ENCODE measurements around the gene SLC35G2.
"Not testable (repeated sequence)": the region's sequence is repeated elsewhere in the genome, so short reads cannot be mapped to it uniquely, and the experiment has no call there.

The SLC35G2 gene

DNA sequence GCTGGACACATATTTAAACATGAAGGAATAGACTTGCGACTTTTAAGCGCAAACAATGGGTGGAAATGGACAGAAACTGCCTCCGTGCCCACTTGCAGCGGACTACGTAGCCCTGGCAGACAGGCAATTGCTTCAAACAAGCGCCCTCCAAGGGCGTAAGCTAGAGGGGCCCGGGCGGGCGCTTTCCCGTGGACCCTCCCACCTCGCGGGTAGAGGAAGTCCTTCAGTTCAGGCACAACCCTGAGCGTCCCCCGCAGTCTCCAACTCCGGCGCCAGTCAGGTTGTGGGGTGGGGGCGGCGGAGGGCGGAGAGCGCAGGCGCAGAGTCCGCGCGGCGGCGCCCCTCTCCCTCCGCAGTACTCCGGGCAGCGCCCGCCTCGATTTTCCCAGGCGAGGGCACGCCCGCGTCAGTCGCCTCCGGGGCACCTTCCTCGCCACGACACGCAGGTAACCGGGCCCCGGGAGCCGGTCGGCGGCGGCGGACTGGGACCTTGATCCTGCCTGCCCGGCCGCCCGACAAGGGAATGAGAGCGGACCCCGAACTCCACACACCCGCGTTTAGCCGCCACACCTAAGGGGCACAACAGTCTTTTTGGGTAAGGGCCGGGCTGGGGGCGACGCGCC, at the start of gene SLC35G2:
Gene SLC35G2 (plus strand): TSS at position 358 of the 623 bp plus-strand sequence. CDS start 35,335 bp downstream, outside the sequence.
- peak; percentile 15 to 24 for DNase-seq (ENCODE audit: low read depth in 2 of 2)

DNA sequence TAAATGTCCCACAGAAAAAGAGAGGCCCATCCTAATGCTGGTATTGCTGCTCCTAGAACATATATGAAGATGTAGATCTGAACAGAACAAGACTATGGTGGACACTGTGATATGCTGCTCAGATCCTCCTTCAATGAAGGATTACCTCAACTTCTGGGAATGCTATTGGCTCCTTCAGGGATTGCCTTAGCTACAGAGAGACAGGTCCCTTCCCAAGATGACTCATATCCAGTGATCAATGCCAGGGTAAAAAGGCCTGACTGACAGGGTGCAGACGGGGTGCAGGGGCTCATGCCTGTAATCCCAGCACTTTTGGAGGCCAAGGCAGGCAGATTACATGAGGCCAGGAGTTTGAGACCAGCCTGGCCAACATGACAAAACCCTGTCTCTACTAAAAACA, 46.2 kb upstream of the SLC35G2 start:
- no peak for DNase-seq (ENCODE audit: low read depth in 2 of 2)

DNA sequence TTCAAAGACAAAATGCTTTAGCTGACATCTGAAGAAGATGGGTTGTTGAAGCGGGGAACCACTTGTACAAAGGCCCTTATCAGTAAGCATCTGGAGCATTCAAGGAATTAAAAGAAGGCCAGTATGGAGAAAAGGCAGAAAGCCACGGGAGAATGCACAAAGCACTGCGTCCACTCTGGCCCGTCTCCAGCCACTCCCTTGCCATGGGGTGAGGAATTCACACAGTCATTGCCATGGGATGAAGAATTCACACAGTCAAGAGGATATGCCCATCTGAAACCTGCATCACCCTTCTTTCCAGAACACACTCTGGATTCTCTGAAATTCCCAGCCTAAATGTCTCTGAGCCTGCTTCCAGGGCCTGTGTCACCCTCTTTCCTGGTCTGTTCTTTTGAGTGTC, 40.1 kb upstream of the SLC35G2 start:
- no peak for DNase-seq (ENCODE audit: low read depth in 2 of 2)

DNA sequence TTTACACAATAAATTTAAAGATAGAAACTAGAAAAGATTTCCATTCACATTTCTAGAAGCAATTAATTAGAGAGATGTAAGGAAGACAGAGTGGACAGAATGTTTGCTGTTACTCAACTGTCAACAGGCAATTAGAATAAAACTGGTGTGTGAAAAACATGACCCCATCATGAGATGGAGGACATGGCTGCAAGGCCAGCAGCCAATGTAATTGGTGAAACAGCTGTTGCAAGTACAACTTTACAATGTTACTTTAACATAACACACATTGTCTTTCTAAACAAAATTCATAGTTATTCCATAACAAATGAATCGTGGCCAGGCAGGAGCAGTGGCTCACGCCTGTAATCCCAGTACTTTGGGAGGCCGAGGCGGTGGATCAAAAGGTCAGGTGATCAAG, 38.2 kb upstream of the SLC35G2 start:
- DNase-seq (ENCODE audit: low read depth in 2 of 2) = no peak

DNA sequence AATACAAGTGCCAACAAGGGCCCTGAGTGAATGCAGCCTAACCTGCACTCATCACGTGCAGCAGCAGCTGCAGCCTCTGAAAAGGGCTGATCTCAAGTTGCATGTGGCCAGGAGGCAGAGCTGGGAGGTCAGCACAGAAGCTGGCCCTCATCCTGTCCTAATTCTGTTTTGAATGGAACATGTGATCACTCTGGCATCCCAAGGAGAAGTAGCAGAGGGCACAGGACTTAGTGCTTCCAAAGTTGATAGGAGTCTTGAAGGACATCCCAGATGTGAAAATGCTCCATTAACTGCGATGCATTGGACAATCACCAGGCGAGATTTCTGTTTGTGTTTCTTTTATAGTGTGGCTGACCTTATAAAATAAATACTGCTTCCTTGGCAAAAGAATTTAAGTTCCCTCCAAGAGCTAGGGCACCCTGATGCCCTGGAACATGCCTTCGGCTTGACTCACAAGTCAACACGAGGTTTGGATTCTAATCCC, 35.2 kb upstream of the SLC35G2 start:
- DNase-seq (ENCODE audit: low read depth in 2 of 2) = no peak

DNA sequence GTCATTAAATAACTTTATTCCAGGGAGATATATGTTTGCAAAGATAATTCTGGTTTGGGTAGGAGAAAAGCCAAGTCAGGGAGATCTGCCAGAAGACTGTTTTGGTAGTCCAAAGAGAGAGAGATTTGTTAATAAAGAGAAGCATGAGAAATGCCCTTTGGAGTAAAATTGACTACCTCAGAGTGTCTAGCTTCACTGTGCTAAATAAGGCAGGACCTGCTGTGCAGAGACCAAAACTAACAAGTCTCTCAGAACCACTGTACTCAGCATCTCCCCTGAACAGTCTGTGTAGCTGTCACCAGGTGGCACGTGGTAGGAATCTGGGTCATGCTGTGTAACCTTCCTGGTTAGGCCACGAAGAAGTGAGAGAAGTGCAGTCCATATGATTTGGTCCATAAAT, 31.6 kb upstream of the SLC35G2 start:
- DNase-seq (ENCODE audit: low read depth in 2 of 2) = no peak

DNA sequence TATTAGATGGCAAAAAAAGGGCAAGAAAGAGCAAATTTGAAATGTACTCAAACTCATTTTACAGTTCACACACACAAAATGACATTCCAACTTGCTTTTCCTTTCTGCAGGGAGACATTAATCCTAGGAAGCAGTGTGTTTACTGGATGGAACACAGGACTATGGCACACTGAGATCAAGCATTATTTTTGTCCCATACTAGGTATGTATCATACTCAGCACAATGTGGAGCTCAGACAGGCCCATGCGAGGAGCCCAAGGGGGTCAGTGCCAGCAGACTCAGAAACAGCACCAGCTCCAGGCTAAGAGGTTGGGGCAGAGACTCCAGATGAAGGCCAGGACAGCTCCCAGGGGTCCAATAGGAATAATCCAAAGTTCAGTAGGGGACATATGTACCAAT, 30.8 kb upstream of the SLC35G2 start:
- no peak for DNase-seq (ENCODE audit: low read depth in 2 of 2)

DNA sequence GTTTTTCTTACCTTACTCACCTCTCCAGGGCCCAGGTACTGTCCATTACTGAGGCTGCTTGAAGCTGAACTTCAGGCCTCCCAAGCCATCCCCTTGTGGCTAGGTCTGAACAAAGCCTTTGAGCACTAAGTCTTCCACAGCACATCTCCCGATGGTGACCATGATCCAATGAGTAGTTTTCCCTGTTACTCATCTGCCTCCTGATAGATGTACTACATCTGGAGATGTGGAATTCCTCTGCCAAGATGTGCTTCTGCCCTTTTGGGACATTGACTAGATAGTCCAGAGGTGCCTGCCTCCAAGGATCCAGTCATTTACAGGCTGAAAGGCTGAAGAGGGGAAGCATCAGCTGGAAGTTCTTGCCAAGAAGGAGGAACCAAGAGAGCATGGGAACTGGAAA, 28.9 kb upstream of the SLC35G2 start:
- DNase-seq (ENCODE audit: low read depth in 2 of 2) = no peak

DNA sequence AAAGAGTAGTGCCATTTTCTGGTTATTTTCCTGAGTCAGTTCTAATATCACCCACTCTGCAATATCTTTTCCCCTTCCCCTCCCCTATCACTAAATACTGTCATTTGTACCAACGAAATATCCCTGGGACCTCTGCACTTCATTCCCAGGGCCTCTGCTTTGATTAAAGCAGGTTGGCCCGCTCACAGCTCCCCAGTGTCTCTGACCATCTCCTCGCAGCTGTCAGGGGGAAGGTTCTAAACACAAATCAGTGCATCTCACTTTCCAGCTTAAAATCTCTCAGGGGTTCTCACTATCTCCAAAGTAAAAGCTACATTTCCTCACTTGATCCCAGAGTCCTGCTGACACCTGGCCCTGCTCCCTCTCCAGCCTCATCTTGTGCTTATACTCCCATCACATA, 28.1 kb upstream of the SLC35G2 start:
- no peak for DNase-seq (ENCODE audit: low read depth in 2 of 2)

DNA sequence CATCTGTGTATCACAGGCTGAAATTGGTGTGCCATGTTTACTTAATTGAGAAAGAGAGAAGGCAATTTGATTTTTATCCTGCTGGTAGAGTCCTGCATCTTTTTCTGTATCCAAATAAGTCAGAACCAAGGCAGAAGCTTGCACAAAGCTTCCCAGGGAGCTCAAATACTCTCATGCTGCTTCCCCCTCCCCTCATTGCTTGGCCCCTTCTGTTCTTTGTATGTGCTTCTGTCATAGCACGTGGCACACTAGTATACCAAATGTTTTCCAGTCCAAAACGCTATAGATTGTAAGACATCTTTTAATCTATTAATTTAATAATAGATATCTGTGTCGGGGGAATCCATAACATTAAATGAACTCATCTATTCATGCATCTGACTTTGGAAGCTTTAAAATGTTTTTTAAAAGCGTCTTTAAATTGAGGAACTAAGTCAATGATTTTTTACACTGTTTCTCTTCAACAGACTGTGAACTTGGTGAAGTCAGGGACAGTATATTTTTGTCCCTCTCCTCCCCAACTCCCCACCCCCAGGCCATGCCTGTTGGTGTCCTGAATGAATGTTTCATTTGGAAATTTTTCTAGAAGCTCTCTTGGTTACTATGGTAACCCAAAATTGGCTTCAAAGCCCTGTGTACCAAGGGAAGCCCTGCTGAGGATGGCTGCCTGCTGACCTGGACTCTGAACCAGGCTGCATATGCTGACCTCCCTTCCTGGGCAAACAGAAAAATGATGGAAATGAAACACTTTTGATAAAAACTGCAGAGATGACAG, 26.2 kb upstream of the SLC35G2 start:
- DNase-seq (ENCODE audit: low read depth in 2 of 2) = no peak

DNA sequence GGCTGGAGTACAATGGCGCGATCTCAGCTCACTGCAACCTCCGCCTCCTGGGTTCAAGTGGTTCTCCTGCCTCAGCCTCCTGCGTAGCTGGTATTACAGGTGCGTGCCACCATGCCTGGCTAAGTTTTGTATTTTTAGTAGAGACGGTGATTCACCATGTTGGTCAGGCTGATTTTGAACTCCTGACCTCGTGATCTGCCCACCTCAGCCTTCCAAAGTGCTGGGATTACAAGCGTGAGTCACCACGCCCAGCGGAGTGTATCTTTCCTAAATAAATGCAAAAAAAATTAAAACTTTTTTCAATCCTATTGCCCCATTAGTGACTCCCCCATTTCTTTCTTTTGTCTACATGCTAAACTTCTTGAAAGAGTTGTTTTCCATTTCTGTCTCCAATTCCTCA, 17.8 kb upstream of the SLC35G2 start:
- DNase-seq (ENCODE audit: low read depth in 2 of 2) = not testable (repeated sequence)

DNA sequence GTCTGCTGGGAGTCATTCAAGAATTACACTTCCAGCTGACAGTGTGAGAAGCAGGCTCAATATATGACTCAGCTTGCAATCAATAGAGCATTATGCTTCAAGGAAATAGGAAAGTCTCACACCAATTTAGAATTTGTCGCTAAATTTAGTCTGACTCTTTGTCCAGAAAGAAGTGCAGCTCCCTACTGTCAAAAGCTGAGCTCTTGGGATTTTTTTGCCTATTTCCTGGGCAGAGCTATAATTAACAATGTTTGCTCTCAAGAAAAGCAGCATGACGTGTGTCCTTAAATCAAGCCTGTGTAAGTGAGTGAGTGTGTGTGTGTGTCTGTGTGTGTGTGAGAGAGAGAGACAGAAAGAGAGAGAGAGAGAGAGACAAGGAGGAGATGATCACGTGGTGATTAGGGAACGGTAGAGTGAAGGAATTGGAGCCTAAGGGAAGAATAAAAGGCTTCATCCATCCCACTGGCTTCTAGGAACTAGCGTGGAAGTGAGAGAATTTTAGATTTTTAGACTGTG, 16.4 kb upstream of the SLC35G2 start:
- no peak for DNase-seq (ENCODE audit: low read depth in 2 of 2)

DNA sequence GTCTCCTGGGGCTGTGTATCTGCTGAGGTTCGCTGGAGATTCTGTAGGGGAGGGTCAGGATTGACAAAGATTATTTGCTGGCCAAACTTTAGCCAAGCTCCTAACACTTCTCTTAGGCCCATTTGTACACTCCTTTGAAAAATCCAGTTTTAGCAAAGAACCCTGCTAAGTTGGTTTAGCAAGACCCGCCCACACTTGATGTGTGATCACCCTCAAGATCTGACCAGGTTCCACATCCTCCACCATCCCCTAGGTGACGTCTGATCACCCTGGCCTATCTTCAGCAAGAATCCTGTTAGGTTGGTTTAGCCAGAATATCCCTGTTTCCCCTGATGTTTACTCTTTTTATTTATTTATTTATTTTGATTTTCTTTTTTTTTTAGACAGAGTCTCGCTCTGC, 14.8 kb upstream of the SLC35G2 start:
- no peak for DNase-seq (ENCODE audit: low read depth in 2 of 2)

DNA sequence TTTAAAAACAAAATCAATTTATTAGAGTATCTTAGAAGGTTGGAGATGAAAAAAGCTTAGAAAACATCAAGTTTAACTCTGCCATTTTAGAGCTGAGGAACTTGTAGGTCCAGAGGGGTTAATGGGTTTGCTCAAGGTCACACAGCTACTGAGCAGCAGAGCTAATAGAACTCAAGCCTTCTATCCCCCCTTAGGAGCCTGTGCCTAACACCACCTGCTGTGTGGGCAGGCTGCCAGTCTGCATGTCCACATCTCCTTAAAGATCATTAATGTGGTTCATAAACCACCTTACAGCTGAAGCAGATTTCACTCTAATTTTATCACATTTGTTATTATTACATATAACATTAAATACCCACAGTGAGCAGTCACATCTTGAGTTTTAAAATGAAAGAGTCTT, 14.1 kb upstream of the SLC35G2 start:
- no peak for DNase-seq (ENCODE audit: low read depth in 2 of 2)

DNA sequence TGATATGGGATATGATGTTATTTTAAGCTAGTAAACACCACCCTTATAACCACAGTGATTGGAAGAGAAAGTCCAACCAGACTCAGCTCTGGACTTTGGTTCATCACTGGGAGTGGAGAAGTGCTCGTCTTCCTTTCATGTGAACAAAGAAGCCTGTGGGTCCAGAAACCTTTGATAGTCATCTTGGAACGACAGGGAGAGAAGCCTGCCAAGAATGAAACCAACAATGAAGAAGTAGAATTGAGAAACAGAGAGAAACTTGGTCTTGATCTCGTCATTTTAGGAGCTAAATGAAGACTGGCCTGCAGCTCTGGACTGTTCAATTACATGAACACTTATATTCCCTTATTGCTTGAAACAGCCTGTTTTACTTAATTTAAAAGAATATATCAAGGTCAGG, 13.1 kb upstream of the SLC35G2 start:
- DNase-seq (ENCODE audit: low read depth in 2 of 2) = no peak

DNA sequence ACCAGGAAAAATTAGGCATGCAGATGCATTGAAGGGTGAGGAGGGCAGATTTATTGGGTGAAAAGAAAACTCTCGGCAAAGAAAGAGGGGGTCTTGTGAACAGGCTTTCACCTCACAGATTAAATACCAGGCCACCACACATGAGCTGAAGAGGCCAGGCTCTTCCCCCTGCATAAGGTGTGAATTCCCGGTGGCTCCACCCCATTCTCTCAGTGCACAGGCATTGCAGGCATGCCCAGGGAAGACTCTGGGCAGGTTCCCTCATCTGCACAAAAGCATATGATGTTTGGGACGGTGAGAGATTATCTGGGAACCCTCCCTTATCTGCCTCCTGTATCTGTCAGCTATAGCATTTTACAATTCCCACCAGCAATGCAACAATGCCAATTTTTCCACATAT, 7.2 kb upstream of the SLC35G2 start:
- DNase-seq (ENCODE audit: low read depth in 2 of 2) = no peak

DNA sequence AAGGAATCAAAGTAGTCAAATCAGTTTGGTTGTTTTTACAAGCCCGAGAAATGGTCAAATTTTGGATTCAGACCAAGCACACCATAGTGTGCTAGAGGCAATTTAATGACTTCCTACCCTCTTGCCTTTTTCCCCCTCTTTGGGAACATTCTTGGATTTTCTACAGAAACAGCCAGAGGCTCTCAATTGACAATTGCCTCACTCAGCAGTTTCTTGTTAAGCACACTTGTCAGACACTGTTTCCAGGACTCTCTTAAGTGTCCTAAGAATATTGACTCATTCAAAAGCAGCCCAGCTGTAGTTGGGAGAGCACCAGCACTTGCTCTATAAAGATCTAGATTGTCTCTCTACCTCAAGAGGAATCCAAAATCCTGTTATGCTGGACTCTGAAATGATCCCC, 1.5 kb upstream of the SLC35G2 start:
- no peak for DNase-seq (ENCODE audit: low read depth in 2 of 2)

DNA sequence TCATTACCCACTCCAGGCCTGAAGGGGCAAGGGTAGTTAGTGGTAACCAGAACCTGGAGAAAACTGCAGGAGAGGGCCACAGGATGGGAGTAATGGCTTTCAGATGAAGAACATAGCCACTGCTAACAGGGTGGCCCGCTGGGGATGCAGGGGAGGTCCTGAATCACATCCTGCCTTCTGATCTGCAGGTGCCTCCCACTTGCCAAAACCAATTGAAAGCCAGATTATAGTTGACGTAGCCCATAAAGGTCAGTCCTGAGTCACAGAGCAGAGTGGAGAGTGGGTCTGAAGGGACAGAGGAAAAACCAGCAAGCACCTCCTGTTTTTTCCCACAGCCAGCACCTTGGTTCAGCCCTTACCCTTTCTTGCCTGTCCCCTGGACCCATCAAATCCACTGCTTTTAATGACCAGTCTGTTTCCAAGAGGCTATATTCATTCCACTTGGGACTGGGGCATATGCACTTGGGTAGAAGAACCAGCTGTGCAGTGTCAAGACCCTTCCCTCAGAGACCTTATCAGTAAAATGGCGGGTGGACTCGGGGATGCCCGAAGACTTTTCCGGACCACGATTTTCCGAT, 646 bp upstream of the SLC35G2 start:
- peak; percentile 33 to 34 for DNase-seq (ENCODE audit: low read depth in 2 of 2)

DNA sequence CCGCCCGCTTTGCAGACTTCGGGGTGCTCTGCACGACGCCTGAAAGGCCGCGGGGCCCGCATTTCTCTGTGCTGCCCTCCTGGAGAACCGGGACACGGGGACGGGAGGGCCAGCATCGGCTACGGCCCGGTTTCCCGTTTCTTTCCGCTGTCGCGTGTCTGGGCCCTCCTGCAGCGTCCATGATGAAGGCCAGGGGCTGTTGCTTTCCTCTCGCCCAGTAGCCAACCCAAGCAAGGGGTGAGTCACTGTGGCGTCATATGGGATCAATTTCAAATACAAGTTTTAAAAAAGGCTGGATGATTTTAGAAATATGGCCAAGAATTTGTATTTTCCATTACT, 435 bp downstream of the SLC35G2 start:
- DNase-seq (ENCODE audit: low read depth in 2 of 2) = peak; percentile 6 to 15

DNA sequence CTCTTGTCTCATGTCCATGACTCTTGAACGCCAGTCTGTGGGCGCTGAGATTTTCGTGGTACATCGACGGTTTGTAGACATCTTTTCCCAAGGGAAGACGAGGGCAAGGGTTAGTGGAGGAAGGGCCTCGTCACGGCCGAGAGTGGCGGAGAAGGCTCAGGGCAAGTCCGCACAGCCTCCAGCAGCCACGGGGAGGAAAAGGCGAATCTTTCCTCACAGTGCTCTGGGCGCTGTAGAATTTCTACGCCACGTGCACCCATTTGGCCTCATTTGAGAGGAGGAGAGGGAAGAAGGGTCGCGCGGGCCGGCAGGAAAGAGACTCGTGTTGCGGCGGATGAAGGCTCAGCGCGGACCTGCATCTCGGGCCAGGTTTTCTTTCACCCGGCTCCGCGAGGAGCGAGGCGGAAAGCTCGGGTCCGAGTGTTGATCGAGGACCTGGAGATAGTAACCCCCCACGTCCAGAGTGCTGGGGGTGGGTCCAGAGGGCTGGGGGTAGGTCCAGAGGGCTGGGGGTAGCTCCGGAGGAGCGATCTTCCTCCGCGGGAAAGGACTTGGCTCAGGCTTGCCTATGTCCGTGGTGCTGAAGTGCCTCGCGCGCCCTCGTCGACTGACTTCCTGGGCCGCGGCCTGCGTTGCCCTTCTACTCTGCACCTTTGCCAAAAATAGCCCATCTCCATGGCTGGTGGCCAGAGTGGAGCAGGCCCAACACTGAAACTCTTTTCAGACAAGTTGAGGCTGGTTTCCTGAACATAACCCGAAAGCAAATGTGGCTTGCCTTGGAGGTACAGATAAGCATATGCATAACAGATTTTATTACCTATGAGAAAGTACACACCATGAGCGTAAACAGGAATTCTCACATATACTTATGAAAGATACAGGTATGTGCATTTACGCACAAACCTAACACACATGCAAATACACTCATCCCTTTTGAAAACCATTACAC, 1.1 kb downstream of the SLC35G2 start:
- DNase-seq (ENCODE audit: low read depth in 2 of 2) = peak; percentile 4 to 7

DNA sequence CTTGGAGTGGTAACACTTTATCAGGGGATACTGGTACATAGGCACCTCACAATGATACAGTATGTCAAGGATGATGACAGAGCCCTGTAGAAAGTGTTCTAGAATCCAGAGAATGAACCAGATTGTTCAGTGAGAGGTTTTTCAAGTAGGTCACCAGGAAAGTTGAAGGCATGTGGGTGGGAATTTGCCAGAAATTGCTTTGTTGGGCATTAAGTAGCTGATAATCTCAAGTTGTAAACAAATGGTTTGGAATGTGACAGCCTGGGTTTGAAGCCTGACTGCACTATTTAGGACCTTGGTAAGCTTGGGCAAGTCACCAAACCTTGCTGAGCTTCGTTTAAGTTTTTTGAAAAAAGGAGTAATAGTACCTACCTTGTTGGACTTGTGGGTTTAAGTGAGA, 12.5 kb downstream of the SLC35G2 start:
- DNase-seq (ENCODE audit: low read depth in 2 of 2) = no peak
